WTC11 (cell line): ENCODE results near the gene RBM43. TPM values are rescaled to one million over a fixed set of nuclear protein-coding genes. Genes with fewer than 3 reads are reported as not detected.

Experiments used
- ATAC-seq: fragments of 200-7000 bp; cut with Tn5 transposase; 2 replicates; pipeline ENCODE4 v1.10.0; 2021; ENCODE audit warnings: mild to moderate bottlenecking, moderate library complexity
- CTCF ChIA-PET: fragments of 300-600 bp; sonication (Branson Sonifier 250); formaldehyde crosslinking; loops from one replicate; lab custom pipeline; 2021; ENCODE audit warnings: antibody characterized with exemption; lab: Charles Lee
- POLR2A ChIA-PET: fragments of 350-600 bp; sonication (Branson Sonifier 250); formaldehyde crosslinking; loops from one replicate; lab custom pipeline; 2021; ENCODE audit warnings: antibody characterized with exemption; lab: Charles Lee
- DNase-seq: peaks from one replicate; pipeline ENCODE4 v3.0.0; 2021; ENCODE audit warnings: low spot score
- H3K27ac Mint-ChIP-seq: 2 replicates; pipeline ENCODE4 v1.8.0; 2021; ENCODE audit warnings: mixed read lengths
- H3K27me3 Mint-ChIP-seq: 2 replicates; pipeline ENCODE4 v1.8.0; 2021; ENCODE audit warnings: low read depth, mild to moderate bottlenecking, moderate library complexity, mixed read lengths
- H3K36me3 Mint-ChIP-seq: 2 replicates; pipeline ENCODE4 v1.8.0; 2021; ENCODE audit warnings: mixed read lengths
- H3K4me1 Mint-ChIP-seq: 2 replicates; pipeline ENCODE4 v1.8.0; 2022; ENCODE audit warnings: mixed read lengths
- H3K4me3 Mint-ChIP-seq: 2 replicates; pipeline ENCODE4 v1.8.0; 2021; ENCODE audit warnings: mild to moderate bottlenecking, moderate library complexity, mixed read lengths
- H3K9me3 Mint-ChIP-seq: 2 replicates; pipeline ENCODE4 v1.8.0; 2021; ENCODE audit warnings: mixed read lengths
- AFF4 ChIP-seq: sonication (generic); formaldehyde crosslinking; IDR thresholded peaks from 2 replicates; pipeline ENCODE4 v1.8.1; 2023; ENCODE audit warnings: mild to moderate bottlenecking, missing genetic modification reagents, borderline replicate concordance
- CBFB ChIP-seq: sonication (generic); formaldehyde crosslinking; IDR thresholded peaks from 2 replicates; pipeline ENCODE4 v1.8.1; 2022; ENCODE audit warnings: mild to moderate bottlenecking, low read depth, missing genetic modification reagents
- CTCF ChIP-seq: fragments of 200-600 bp; IDR thresholded peaks from 2 replicates; pipeline ENCODE4 v1.8.0; 2022; ENCODE audit warnings: antibody characterized with exemption
- E2F1 ChIP-seq: sonication (generic); formaldehyde crosslinking; IDR thresholded peaks from 2 replicates; pipeline ENCODE4 v1.8.0; 2022; ENCODE audit warnings: mild to moderate bottlenecking, missing genetic modification reagents
- ESRRA ChIP-seq: sonication (generic); formaldehyde crosslinking; IDR thresholded peaks from 2 replicates; pipeline ENCODE4 v1.8.1; 2022; ENCODE audit warnings: mild to moderate bottlenecking, missing genetic modification reagents, borderline replicate concordance
- FOXJ3 ChIP-seq: sonication (generic); formaldehyde crosslinking; IDR thresholded peaks from 2 replicates; pipeline ENCODE4 v1.9.0; 2021; ENCODE audit warnings: missing genetic modification reagents, mild to moderate bottlenecking, borderline replicate concordance
- FOXK1 ChIP-seq: sonication (generic); formaldehyde crosslinking; IDR thresholded peaks from 2 replicates; pipeline ENCODE4 v1.8.0; 2022; ENCODE audit warnings: mild to moderate bottlenecking, moderate library complexity, missing genetic modification reagents
- JAZF1 ChIP-seq: fragments of 250-450 bp; sonication (Bioruptor Pico); IDR thresholded peaks from 2 replicates; pipeline ENCODE4 v1.9.0; 2021; ENCODE audit warnings: moderate library complexity, mild to moderate bottlenecking, inconsistent platforms
- KAT7 ChIP-seq: sonication (generic); formaldehyde crosslinking; IDR thresholded peaks from 2 replicates; pipeline ENCODE4 v1.8.1; 2023; ENCODE audit warnings: missing genetic modification reagents, mild to moderate bottlenecking, borderline replicate concordance
- MLX ChIP-seq: sonication (generic); formaldehyde crosslinking; IDR thresholded peaks from 2 replicates; pipeline ENCODE4 v1.8.1; 2023; ENCODE audit warnings: mild to moderate bottlenecking, missing genetic modification reagents, moderate library complexity
- PRDM15 ChIP-seq: sonication (generic); formaldehyde crosslinking; IDR thresholded peaks from 2 replicates; pipeline ENCODE4 v1.8.0; 2022; ENCODE audit warnings: missing genetic modification reagents
- RORB ChIP-seq: fragments of 250-450 bp; sonication (Bioruptor Pico); IDR thresholded peaks from 2 replicates; pipeline ENCODE4 v1.9.0; 2021; ENCODE audit warnings: mild to moderate bottlenecking
- ZNF138 ChIP-seq: sonication (generic); formaldehyde crosslinking; conservative IDR thresholded peaks from 2 replicates; pipeline ENCODE4 v1.8.1; 2022; ENCODE audit warnings: mild to moderate bottlenecking, moderate library complexity, missing genetic modification reagents
- ZNF532 ChIP-seq: fragments of 250-450 bp; sonication (Bioruptor Pico); IDR thresholded peaks from 2 replicates; pipeline ENCODE4 v1.9.0; 2021; ENCODE audit warnings: mild to moderate bottlenecking, borderline replicate concordance
- ZNF671 ChIP-seq: fragments of 250-450 bp; sonication (Bioruptor Pico); IDR thresholded peaks from 2 replicates; pipeline ENCODE4 v1.8.0; 2021; ENCODE audit warnings: mild to moderate bottlenecking
- total RNA-seq: library from RNA; stranded (reverse); gene quantifications from 3 replicates; pipeline ENCODE4 v1.2.3, GENCODE V29; 2021

Gene RBM43
- total RNA-seq, 1 experiment from 2014 or later, result 2.8 TPM

- POLR2A ChIA-PET, result no interaction called here
- peaks cover 11% of the 10 kb centered on the region for H3K9me3 Mint-ChIP-seq
- no peak overlapping the region for H3K27ac Mint-ChIP-seq
- TF ChIP-seq PRDM15 (CRISPR knock-in tag), result no peak
- no peak for TF ChIP-seq FOXJ3 (CRISPR knock-in tag)
- TF ChIP-seq AFF4, result no peak
- TF ChIP-seq CTCF, result no peak
- no peak for TF ChIP-seq ZNF671 (CRISPR knock-in tag)
- no peak for TF ChIP-seq ZNF532 (CRISPR knock-in tag)
- TF ChIP-seq MLX (CRISPR knock-in tag), result no peak
- no peak for TF ChIP-seq ZNF138 (CRISPR knock-in tag)
- TF ChIP-seq FOXK1 (CRISPR knock-in tag), result no peak
- TF ChIP-seq E2F1 (CRISPR knock-in tag), result no peak
- TF ChIP-seq RORB (CRISPR knock-in tag), result no peak
- no peak for TF ChIP-seq CBFB
- TF ChIP-seq KAT7 (CRISPR knock-in tag), result no peak
- no peak for TF ChIP-seq JAZF1 (CRISPR knock-in tag)
- TF ChIP-seq ESRRA (CRISPR knock-in tag), result no peak
- H3K4me1 Mint-ChIP-seq, result no peaks in the 10 kb centered on the region
- CTCF ChIA-PET, result no interaction called here
- no peak for ATAC-seq
- H3K36me3 Mint-ChIP-seq, result peaks cover 2% of the 10 kb centered on the region; the same call in 1 of the 2 replicates
- no peaks in the 10 kb centered on the region for H3K27me3 Mint-ChIP-seq
- DNase-seq, result no peak
- no peak overlapping the region for H3K4me3 Mint-ChIP-seq
Observed at GRCh38 chr2:151228847-151229512, 32.7 kb downstream of the RBM43 start.
